ENCODE data around the gene WEE2. TPM values are rescaled to one million over a fixed set of nuclear protein-coding genes. Genes with fewer than 3 reads are reported as not detected.

WEE2 gene
- total RNA-seq, 4 donors from 2014 or later = 0.07 TPM; not detected in 3

DNA sequence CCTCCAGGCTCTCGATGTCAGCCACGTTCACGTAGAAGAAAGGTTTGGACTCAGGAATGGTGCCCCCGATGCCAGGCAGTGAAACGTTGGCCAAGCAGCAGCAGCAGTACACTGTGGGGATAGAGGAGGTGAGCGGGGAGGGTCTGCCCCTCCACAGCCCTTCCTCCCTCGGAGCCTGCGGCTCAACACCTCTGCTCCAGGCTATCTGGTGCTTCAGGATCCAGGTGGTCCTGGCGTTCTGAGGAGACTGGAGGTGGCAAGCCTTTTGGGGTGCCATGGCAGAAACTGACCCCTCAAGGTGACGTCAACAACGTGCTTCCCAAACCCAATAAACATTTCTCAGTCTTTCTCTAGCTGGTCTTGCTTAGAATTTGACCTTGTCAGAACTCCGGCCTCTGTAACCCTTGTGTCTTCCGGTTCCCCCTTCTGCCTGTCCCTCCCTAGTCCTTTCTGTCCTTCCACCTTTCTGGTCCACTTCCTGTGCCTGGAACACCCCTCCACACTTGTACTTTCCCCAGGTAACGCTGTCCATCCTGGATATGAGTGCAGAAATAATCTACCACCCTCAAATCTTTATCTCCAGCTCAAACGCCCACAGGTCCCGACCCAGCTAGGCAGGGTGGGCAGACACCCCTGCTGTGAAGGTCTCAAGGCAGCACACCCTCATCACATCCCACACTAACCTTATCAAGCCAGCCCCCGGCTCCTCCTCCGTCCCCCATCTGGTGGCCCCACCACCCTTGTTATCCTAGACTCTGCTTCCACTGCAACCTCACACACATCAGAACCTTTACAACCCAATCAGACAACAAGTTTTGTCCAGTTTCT is 42.7 kb upstream of the WEE2 start:
- no peak for TF ChIP-seq POLR2A (IDR thresholded peaks at IDR 0.05)
- TF ChIP-seq, protein P1, sequence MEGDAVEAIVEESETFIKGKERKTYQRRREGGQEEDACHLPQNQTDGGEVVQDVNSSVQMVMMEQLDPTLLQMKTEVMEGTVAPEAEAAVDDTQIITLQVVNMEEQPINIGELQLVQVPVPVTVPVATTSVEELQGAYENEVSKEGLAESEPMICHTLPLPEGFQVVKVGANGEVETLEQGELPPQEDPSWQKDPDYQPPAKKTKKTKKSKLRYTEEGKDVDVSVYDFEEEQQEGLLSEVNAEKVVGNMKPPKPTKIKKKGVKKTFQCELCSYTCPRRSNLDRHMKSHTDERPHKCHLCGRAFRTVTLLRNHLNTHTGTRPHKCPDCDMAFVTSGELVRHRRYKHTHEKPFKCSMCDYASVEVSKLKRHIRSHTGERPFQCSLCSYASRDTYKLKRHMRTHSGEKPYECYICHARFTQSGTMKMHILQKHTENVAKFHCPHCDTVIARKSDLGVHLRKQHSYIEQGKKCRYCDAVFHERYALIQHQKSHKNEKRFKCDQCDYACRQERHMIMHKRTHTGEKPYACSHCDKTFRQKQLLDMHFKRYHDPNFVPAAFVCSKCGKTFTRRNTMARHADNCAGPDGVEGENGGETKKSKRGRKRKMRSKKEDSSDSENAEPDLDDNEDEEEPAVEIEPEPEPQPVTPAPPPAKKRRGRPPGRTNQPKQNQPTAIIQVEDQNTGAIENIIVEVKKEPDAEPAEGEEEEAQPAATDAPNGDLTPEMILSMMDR (IDR thresholded peaks at IDR 0.05) = no peak
- Histone ChIP-seq H3K27ac (no peak overlapping the region), H3K4me3 (no peak overlapping the region), H3K9me3 (no peaks in the 10 kb centered on the region), H3K27me3 (no peaks in the 10 kb centered on the region), H3K4me1 (no peaks in the 10 kb centered on the region), H3K36me3 (no peaks in the 10 kb centered on the region)
- intact Hi-C loops (cut with DNase I; ENCODE audit: low total_unique reads) = no loop called here
- DNase-seq = no peak

DNA sequence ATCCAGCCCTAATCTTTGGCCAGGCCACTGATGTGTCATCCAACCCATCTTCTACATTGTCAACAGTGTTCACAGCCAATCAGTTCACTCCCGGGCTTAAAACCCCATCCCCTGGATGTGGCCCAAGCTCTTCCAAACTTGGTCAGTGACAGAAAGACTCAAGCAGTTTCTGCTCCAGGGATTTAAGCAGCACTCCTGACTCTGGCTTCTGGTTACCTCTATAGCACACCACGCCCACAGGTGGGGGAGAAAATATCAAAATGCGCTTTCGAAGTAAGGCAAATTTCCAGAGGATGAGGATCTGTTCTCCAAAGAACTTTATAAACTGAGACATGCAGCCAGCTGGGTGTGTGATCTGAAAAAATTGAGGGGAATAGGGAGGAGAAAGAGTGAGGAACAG is 42.1 kb upstream of the WEE2 start:
- TF ChIP-seq, protein P1 (IDR thresholded peaks at IDR 0.05) = no peak
- Histone ChIP-seq H3K4me1 (no peaks in the 10 kb centered on the region), H3K36me3 (no peaks in the 10 kb centered on the region), H3K27ac (no peak overlapping the region), H3K9me3 (no peaks in the 10 kb centered on the region), H3K27me3 (no peaks in the 10 kb centered on the region), H3K4me3 (no peak overlapping the region)
- DNase-seq = no peak
- intact Hi-C loops (cut with DNase I; ENCODE audit: low total_unique reads) = no loop called here

DNA sequence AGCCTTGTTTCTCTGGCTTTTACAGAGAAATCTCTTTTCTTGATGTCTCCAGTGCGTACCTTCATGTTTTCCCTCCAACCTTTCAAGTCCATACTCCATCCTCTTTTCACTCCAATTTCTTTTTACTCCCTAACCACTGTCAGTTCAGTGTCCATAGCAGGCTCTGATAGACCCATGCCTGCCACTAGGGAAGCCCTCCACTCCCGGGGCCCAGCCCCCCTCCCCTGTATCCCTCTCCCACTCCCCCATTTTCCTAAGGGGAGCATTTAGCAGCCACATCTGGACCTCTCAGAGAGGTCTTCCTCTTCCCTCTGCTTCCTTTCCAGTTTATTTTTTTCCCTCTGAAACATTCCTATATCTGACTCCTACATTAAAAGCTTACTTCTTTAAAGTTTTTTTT is 39.3 kb upstream of the WEE2 start:
- no peak for DNase-seq
- TF ChIP-seq, protein P1 (IDR thresholded peaks at IDR 0.05) = no peak
- no peak for TF ChIP-seq POLR2A (IDR thresholded peaks at IDR 0.05)
- H3K4me1 ChIP-seq = no peaks in the 10 kb centered on the region
- H3K27me3 ChIP-seq = no peaks in the 10 kb centered on the region
- no peaks in the 10 kb centered on the region for H3K36me3 ChIP-seq
- H3K9me3 ChIP-seq = no peaks in the 10 kb centered on the region
- H3K4me3 ChIP-seq = no peak overlapping the region
- H3K27ac ChIP-seq = no peak overlapping the region
- intact Hi-C loops (cut with DNase I; ENCODE audit: low total_unique reads) = no loop called here

DNA sequence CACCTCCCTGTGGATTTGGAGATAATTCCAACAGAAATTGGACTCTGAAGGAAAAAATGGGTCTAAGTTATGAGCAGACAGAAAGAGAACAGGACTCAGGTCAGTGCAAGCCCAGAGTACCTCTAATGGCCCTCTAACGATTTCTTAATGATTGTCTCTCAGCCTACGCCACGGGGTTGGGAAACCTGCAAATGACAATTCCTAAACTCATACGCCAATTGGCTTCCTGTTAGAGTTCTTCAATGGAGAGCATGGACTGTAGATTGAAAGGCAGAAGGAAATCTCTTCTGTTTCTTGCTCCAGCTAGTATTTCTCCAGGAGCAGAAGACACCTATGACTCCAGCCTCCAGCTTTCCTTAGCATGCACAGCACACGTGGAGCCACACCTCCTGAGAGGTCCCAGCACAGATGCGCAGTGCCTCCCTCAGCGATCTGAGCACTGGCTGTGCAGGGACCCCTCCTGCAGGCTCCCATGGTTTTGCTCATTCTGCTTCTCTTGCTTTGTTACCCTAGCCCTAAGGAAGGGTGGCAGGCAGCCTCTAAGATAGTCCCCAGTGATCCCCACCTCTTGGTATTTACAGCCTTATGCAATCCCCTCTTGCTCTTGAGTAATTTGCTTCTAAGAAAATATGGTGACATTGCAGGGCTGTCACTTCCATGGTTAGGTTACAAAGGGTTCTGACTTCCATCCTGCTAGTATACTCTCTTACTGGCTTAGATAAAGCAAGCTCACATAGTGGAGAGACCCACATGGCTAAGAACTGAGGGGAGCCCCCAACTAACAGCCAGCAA is 36.3 kb upstream of the WEE2 start:
- no peaks in the 10 kb centered on the region for H3K9me3 ChIP-seq
- H3K27me3 ChIP-seq = no peaks in the 10 kb centered on the region
- intact Hi-C loops (cut with DNase I; ENCODE audit: low total_unique reads) = no loop called here
- TF ChIP-seq, protein P1 (IDR thresholded peaks at IDR 0.05) = no peak
- no peak for TF ChIP-seq POLR2A (IDR thresholded peaks at IDR 0.05)
- no peak overlapping the region for H3K27ac ChIP-seq
- H3K36me3 ChIP-seq = no peaks in the 10 kb centered on the region
- no peak for DNase-seq
- no peaks in the 10 kb centered on the region for H3K4me1 ChIP-seq
- H3K4me3 ChIP-seq = no peak overlapping the region

DNA sequence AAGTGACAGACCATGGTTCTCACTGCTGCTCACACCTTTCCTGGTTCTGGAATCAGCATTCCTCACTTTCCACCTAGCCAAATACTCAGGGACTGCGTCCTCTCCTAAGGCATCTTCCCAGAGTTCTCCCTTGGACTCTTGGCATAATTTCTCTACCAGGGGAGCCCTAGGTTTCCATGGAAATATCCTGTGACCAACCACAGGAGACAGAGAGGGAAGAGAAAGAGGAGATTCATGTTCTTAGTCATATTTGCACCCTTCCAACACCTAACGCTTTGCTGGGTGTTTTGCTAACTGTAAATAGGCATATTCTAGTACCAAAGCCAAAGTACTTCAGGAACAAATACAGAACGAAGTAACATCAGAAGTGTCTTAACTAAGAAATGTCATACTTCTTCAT is 34.8 kb upstream of the WEE2 start:
- no peak for TF ChIP-seq POLR2A (IDR thresholded peaks at IDR 0.05)
- TF ChIP-seq, protein P1 (IDR thresholded peaks at IDR 0.05) = no peak
- intact Hi-C loops (cut with DNase I; ENCODE audit: low total_unique reads) = no loop called here
- no peaks in the 10 kb centered on the region for H3K36me3 ChIP-seq
- H3K27ac ChIP-seq = no peak overlapping the region
- no peak for DNase-seq
- no peaks in the 10 kb centered on the region for H3K27me3 ChIP-seq
- H3K4me1 ChIP-seq = no peaks in the 10 kb centered on the region
- H3K4me3 ChIP-seq = no peak overlapping the region
- no peaks in the 10 kb centered on the region for H3K9me3 ChIP-seq

Data from uterus (tissue), 4 donors.